Fibroblast of skin of left biceps (primary cell): ENCODE measurements around the gene TMEM215.

Experiments
- DNase-seq, 2 experiments: peaks; one replicate each; pipeline ENCODE4 v3.0.0-alpha.2; 2013; ENCODE audit warnings: low read depth in 2 of 2

Gene TMEM215

GRCh38 chr9:32832346-32832745 lies 49.0 kb downstream of the TMEM215 start:
- no peak for DNase-seq
